ENCODE results near the gene PON2.
A peak's percentile ranks its signal among the peaks of the same experiment; 100 is the strongest.
"Not testable (repeated sequence)": the region's sequence is repeated elsewhere in the genome, so short reads cannot be mapped to it uniquely, and the experiment has no call there.

Gene PON2

DNA sequence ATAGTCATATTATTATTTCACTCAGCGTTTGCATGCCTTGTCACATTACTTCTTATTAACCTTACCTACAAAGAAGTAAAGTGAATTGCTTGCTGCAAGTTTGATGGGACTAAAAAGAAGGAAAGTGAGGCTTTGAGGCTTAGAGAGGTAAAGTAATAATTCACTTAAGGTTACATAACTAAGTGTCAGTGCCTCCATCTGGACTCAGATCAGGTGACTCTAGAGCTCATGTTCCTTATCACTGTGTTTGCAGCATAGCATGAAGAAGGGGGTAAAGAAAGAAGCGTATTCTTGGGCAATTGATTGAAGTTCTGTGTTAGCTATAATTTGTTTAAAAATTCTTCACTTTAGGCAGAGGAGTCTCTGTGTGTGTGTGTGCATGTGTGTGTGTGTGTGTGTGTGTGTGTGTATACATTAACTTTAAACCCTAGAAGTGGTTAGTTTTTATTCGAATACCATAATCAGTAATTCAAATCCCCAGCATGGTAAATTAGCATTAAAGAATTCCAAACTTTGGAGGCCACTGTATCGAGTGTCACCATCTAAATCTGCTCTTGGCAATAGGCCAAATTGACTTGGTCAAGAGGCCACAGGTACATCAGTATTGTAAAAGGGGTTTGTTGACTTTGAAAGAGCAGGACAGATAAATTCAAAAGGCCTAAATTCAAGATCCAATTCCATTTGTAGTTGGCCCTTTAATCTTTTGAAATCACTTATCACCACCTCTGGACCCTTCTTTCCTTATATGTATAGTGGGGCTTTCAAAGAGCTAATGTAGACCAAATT, 36.5 kb downstream of the PON2 start:
- no peak for DNase-seq

DNA sequence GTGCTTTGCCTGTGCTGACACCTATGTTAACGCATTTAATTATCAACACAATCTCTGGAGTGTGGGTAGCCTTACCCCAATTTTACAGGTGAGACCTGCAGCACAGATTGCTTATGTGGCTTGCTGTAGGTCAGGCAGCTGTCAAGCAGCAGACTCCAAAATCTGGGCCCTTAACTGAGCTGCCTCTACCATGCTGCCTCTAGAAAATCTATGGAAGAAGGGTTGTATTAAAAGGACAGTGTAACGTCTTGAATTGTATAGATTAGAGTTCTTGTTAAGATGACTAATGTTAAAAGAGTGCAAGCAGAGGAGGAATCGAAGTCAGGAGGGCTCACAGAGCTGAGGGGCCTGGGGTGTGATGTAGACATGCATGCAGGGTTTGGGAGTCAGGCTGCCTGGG, 37.4 kb downstream of the PON2 start:
- no peak for DNase-seq

DNA sequence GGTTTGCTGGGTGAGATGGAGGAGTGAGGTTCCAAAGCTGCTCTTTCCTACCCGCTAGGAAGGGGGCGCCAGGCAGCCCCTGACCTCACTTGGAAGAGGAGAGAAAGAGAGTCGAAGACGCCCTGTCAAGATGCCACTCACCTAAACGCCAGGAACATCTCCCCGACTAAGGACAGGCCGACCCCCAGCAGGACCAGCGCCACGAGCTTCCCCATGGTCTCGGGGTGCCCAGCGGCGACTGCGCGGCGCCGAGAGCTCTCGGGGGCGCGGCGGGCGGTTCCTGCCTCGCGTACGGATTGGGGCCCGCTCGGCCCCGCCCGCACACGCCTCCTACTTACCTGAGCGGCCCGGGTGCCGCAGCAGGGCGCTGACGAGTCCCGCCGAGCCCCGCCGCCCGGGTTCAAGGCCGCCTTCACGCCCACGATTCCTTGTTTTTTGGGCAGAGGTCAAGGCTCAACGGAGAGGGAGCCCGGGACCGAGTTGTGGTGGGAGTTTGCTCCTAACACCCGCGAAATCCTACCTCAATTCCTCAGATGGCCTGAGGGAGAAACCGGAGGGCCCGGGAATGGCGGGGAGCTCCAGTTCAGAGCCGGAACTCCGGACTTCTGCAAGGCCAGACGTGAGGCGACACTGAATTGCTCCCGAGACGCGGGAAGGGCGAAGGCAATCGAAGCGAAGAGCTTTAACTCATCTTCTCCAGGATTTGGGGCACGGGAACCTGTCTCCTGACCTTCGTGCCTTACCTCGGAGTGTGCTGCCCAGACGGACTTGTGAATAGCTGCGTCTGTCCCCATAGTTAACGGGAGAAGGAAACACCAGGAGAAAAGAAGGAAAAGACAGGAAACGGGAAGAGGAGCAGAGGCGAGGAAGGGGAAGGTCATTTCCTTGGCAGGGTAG, 38.4 kb downstream of the PON2 start, which contains the start of gene PON3:
Gene PON3, minus strand, starts transcription at position 240 of the 897 bp plus-strand sequence. Its CDS starts 25 bp downstream, at position 215.
- peak; percentile 9 for DNase-seq

DNA sequence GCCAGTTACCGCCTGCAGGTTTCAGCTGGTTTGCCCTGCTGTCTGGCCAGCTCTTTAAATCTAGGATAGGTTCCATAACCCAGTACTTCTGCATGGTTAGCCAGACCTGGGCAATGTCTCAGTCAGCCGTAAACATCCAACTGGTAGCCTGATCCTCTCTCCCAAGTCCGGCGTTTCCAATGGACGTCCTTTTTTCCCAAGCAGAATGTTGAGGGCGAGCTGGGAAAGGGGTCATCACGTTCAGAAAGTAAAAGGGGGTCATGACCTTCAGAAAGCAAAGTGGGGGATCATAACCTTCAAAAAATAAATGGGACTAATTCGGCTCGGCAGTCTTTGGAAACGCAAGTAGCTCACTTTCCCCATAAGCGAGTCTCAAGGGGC, 39.1 kb downstream of the PON2 start:
- DNase-seq = no peak

DNA sequence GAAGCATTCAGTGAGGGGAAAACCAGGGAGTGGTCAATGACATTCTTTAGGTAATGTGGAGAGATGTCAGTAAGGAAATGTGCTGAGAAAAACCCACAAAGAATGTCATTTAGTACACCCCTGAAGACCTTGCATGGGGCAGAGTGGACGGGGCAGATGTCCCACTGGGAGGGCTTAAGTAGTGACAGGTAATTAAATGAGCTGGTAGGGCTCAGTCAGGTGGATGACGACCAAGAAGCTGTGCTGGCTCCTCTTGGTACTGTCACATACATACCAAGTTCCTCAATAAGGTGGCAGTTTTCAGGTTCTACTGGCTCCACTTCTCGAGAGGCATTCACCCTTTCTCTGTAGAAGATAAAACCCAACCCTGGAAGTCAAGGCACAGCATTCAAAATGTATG, 40.5 kb downstream of the PON2 start:
- no peak for DNase-seq

DNA sequence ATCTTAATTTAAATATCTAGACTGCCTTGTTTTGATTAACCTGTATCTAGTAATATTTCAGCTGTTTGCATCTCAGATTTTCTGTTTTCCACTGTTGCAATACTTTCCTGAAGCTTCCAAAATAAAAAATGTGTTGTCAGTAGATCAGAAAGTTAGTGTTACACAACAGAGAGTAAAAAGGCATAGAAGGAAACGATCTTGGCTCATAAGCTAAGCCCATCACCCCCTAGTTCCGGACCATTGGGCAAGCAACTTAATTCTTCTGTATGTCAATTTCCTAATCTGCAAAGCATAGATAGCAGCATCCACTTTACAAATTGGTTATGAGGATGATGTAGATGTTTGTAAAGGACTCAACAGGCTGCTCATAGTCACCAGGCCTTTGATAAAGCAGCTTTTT, 43.1 kb downstream of the PON2 start:
- no peak for DNase-seq

DNA sequence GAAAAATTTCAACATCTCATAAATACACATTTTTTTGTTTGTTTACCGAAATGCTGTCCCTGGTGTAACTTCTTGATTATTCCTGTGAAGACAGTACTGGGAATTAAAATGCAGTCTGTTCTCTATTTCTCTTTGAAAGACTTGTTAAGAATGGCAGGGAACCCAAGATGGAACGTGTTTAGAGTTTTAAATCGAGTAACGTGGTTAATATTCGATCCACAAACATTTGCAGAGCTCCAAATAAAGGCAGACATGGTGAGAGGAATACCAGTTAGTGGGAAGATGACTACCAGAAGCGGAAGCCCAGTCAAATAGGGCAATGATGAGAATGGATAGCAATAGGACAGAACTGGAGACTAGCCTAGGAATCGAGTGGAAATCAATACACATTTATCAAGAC, 45.3 kb downstream of the PON2 start:
- no peak for DNase-seq

DNA sequence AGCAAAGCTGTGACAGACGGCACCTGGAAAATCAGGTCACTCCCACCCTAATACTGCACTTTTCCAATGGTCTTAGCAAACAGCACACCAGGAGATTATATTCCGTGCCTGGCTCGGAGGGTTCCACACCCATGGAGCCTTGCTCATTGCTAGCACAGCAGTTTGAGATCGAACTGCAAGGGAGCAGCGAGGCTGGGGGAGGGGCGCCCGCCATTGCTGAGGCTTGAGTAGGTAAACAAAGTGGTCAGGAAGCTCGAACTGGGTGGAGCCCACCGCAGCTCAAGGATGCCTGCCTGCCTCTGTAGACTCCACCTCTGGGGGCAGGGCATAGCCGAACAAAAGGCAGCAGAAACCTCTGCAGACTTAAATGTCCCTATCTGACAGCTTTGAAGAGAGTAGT, 55.4 kb downstream of the PON2 start:
- not testable (repeated sequence) for DNase-seq

DNA sequence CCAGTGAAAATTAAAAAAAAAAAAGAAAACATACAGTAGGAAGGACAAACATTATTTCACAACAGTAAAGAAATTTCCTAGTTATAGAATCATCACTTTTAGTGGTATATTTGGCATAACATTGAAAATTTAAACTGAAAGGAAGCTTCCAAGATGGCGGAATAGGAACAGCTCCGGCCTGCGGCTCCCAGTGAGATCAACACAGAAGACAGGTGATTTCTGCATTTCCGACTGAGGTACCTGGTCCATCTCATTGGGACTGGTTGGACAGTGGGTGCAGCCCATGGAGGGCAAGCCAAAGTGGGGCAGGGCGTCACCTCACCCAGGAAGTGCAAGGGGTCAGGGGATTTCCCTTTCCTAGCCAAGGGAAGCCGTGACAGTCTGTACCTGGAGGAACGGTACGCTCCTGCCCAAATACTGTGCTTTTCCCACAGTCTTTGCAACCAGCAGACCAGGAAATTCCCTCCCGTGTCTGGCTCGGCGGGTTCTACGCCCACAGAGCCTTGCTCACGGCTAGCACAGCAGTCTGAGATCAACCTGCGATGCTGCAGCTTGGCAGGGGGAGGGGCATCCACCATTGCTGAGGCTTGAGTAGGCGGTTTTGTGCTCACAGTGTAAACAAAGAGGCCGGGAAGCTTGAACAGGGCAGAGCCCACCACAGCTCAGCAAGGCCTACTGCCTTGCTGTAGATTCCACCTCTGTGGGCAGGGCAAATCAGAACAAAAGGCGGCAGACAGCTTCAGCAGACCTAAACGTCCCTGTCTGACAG, 58.0 kb downstream of the PON2 start:
- no peak for DNase-seq

DNA sequence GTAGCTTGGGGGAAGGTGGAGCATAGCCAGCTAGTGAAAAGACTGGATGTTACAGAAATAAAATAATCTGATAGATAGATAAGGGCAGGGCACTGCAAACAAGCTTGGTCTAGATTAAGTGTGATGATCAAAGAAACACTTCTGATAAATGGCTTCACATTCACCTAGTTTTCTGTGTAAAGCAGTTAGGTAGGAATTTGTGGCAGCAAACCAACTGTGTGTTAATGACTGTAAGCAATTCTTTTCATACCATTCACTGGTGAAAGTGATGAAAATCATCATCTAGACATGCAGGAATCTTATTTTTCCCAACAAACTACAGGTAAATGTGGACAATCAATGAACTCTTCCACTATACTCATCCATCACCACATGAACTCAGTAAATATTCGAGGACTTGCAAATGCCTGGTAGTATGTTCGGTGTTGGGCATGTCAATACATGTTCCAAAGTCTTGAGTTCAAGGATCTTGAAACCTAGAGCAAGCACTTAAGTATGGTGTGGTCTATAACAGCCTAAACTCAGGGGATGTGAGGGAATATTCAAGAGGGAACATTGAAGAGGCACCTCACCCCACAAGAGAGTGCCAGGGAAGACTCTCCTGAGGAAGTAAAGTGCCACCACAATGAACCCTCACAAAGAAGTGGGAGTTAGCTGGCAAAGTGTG, 59.1 kb downstream of the PON2 start:
- DNase-seq = no peak

DNA sequence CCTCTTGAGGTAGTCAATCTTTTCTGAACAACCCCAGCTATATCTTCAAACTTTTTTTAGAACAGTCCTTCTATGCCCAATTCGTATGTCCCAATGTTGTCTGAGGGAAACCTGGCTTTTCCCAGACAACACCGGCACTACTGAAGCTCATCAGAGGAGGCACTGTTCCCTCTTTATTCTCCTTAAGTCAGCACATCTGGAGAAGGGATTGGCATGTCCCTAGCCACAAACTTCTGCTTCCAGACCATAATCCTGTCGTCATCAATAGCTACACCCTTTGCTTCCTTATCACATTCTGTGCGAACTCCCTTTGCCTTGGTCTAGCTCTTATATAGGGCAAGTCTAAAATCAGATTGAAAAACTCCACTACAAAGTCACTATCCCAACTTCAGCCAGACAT, 61.5 kb downstream of the PON2 start:
- no peak for DNase-seq

DNA sequence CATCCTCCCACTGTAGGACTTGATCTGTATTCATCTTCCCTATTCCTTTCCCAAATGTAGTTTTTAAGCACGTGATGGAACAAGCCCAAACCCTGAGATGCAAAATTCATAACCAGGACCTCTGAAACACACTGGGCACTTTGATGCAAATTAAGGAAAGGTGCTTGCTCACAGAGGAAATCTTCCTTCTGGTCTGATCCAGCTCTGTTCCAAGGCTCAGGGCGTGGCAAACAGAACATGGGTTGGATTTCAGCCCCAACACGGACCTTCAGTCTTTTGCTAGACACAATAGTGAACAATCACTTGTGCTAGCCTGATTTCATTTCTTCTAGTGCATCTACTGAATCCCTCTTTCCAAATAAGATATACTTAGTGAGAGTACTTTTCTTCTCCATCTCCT, 66.6 kb downstream of the PON2 start:
- DNase-seq = no peak

DNA sequence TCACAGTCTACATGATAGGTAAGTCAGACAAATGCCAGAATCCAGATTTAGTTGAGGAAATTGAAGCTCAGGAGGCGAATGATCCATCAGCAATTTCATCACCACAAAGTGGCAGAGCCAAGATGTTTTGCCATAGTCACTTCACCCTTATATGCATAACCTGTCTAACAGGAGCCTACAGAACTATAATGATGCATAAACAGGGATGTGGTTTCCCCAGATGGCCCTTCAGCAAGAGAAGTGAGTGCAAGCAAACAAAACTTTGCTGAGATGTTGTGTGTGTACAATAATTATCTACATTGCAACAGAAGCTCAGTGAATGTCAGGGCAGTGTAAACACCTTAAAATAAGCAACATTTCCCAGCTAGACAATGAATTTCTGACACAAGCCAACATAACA, 67.2 kb downstream of the PON2 start:
- no peak for DNase-seq

DNA sequence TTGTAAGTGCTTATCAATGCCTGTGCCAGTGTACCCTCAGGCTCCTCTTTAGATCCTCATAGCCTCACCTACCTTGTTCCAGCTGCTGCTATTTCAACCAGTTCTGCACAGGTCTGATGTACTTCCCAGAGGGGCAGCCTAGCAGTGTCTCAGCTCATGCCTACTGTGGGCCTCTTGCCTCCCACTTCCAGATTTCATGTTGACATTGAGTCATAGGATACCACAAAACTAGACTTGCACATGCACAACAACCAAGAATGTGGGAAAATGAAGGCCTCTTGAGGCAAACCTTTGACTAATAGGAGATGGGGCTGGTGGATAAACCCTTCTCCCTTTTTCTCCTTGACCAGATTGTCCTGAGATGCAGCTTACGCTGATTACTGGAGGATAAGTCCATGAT, 69.7 kb downstream of the PON2 start:
- peak; percentile 31 for DNase-seq

DNA sequence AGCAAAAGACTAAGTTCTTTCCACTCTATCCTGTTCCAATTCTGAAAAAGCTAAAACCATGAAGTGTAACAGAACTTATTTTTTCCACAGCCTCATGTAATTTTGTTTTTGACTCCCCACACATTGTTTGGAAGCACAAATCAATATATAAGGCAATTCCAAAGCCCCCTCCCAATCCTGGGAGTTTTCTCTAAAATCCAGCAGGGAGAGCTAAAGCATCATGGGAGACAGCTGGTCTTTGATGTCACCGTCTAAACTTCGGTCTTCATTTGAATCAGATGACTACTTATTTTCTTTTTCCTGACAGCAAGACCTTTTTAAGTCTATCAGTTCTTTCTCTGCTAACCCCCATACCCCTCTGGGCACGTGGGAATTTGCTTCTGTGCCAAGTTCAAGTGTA, 77.2 kb downstream of the PON2 start:
- DNase-seq = no peak
